ENCODE data around the gene MYOCOS. TPM values are rescaled to one million over a fixed set of nuclear protein-coding genes. Genes with fewer than 3 reads are reported as not detected.
A peak's percentile ranks its signal among the peaks of the same experiment; 100 is the strongest.

The MYOCOS gene
- total RNA-seq, 2 experiments from 2014 or later = not detected

- no peaks in the 10 kb centered on the region for H3K9me3 Mint-ChIP-seq
- no peak for TF ChIP-seq CTCF (IDR thresholded peaks at IDR 0.05)
- POLR2A ChIA-PET = interaction anchor here (0.6 kb wide), 1 partner anchor 94 kb away, joined by 3 read pairs; no protein-coding TSS in a partner anchor
Measured at GRCh38 chr1:171642197-171642596, 20.2 kb downstream of the MYOCOS start.

GRCh38 chr1:171643156-171643555, 21.1 kb downstream of the MYOCOS start:
- DNase-seq (no peak), ATAC-seq (no peak)
- CTCF ChIA-PET = interaction anchor here (2.8 to 4.4 kb wide), 3 partner anchors 12 to 342 kb away, joined by 19 to 50 read pairs (median 48); no protein-coding TSS in a partner anchor
- TF ChIP-seq CTCF (IDR thresholded peaks at IDR 0.05) = no peak
- Mint-ChIP-seq H3K27me3 (peaks cover 2% of the 10 kb centered on the region), H3K4me3 (no peak overlapping the region), H3K9me3 (no peaks in the 10 kb centered on the region), H3K27ac (no peak overlapping the region), H3K36me3 (ENCODE audit: low read depth) (no peaks in the 10 kb centered on the region), H3K4me1 (ENCODE audit: low read depth) (peaks cover 4% of the 10 kb centered on the region)
- POLR2A ChIA-PET = interaction anchor here (0.5 kb wide), 1 partner anchor 146 kb away, joined by 3 read pairs; no protein-coding TSS in a partner anchor
- intact Hi-C loops (cut with micrococcal nuclease) = no loop called here

More at GRCh38 chr1:171642197-171642596, 20.2 kb downstream of the MYOCOS start:
- ATAC-seq = no peak
- Mint-ChIP-seq H3K4me1 (ENCODE audit: low read depth) (peaks cover 4% of the 10 kb centered on the region), H3K36me3 (ENCODE audit: low read depth) (no peaks in the 10 kb centered on the region), H3K27ac (no peak overlapping the region), H3K4me3 (no peak overlapping the region), H3K27me3 (peaks cover 2% of the 10 kb centered on the region)
- DNase-seq = no peak
- CTCF ChIA-PET = interaction anchor here (1.1 kb wide), 1 partner anchor 13 kb away, joined by 3 read pairs; no protein-coding TSS in a partner anchor
- intact Hi-C loops (cut with micrococcal nuclease) = no loop called here

GRCh38 chr1:171644805-171645483, 22.9 kb downstream of the MYOCOS start:
- intact Hi-C loops (cut with micrococcal nuclease) = loop anchor here (5.0 kb wide), 1 partner anchor 337 kb away; no protein-coding TSS in a partner anchor
- Mint-ChIP-seq H3K27me3 (no peaks in the 10 kb centered on the region), H3K4me3 (no peak overlapping the region), H3K36me3 (ENCODE audit: low read depth) (no peaks in the 10 kb centered on the region), H3K9me3 (no peaks in the 10 kb centered on the region), H3K27ac (no peak overlapping the region), H3K4me1 (ENCODE audit: low read depth) (peaks cover 4% of the 10 kb centered on the region)
- POLR2A ChIA-PET = no interaction called here
- peak; percentile 76 for TF ChIP-seq CTCF (IDR thresholded peaks at IDR 0.05)
- CTCF ChIA-PET = interaction anchor here (0.6 to 4.4 kb wide), 55 partner anchors 9 to 1074 kb away, joined by 3 to 50 read pairs (median 4); partner anchors contain the start of genes DNM3, METTL13, MYOCOS and PRRC2C
- DNase-seq (peak; percentile 87), ATAC-seq (peak; percentile 98)

- Mint-ChIP-seq H3K9me3 (no peaks in the 10 kb centered on the region), H3K27me3 (peaks cover under 1% of the 10 kb centered on the region), H3K4me1 (ENCODE audit: low read depth) (peaks cover 4% of the 10 kb centered on the region), H3K27ac (no peak overlapping the region), H3K36me3 (ENCODE audit: low read depth) (no peaks in the 10 kb centered on the region), H3K4me3 (no peak overlapping the region)
- POLR2A ChIA-PET = no interaction called here
- intact Hi-C loops (cut with micrococcal nuclease) = loop anchor here (5.0 kb wide), 1 partner anchor 337 kb away; no protein-coding TSS in a partner anchor
- no peak for TF ChIP-seq CTCF (IDR thresholded peaks at IDR 0.05)
- CTCF ChIA-PET = interaction anchor here (0.7 to 4.4 kb wide), 30 partner anchors 9 to 749 kb away, joined by 3 to 50 read pairs (median 7); partner anchors contain the start of genes METTL13, MYOCOS, PRRC2C and VAMP4
- ATAC-seq = no peak
- no peak for DNase-seq
Measured at GRCh38 chr1:171645553-171646248, 23.7 kb downstream of the MYOCOS start.
